Thoracic aorta (tissue), 2 donors: ENCODE results near the gene SERPINA10. TPM values are rescaled to one million over a fixed set of nuclear protein-coding genes. Genes with fewer than 3 reads are reported as not detected.

Experiments used
- ATAC-seq: fragments of 150-250 bp; one replicate; pipeline ENCODE4 v1.8.0; 2017; ENCODE audit warnings: low read depth; ENCODE audit not compliant: insufficient number of reproducible peaks, low FRiP score
- DNase-seq: peaks from one replicate; pipeline ENCODE4 v3.0.0-alpha.2; 2020; ENCODE audit warnings: low spot score
- H3K27ac ChIP-seq, 2 donors: fragments of 200-600 bp; sonication (generic); 1 replicate in 1 of 2; 2 replicates in 1 of 2; pipeline ENCODE4 v1.5.1; 2016; ENCODE audit warnings: mild to moderate bottlenecking in 2 of 2, moderate library complexity in 2 of 2
- H3K27me3 ChIP-seq: fragments of 200-600 bp; sonication (generic); replicated peaks from 2 replicates; pipeline ENCODE4 v1.6.0; 2016; ENCODE audit warnings: mild to moderate bottlenecking; ENCODE audit not compliant: insufficient read depth
- H3K36me3 ChIP-seq: fragments of 200-600 bp; sonication (generic); one replicate; pipeline ENCODE4 v1.5.1; 2016
- H3K4me1 ChIP-seq, 2 donors: fragments of 200-600 bp; sonication (generic); 1 replicate in 1 of 2; 2 replicates in 1 of 2; pipeline versions ENCODE4 v1.5.1 to v1.6.0; 2016; ENCODE audit warnings: low read depth in 2 of 2, mild to moderate bottlenecking in 1 of 2; ENCODE audit not compliant: control insufficient read depth in 1 of 2
- H3K4me3 ChIP-seq: fragments of 200-600 bp; sonication (generic); 2 replicates; pipeline ENCODE4 v1.5.1; 2016; ENCODE audit warnings: mild to moderate bottlenecking
- H3K9me3 ChIP-seq: fragments of 200-600 bp; sonication (generic); 2 replicates; pipeline ENCODE4 v1.5.1; 2016
- CTCF ChIP-seq: fragments of 200-600 bp; sonication (generic); IDR thresholded peaks from one replicate; pipeline ENCODE4 v1.5.1; 2019; ENCODE audit warnings: antibody characterized with exemption
- total RNA-seq, 2 donors: library from RNA; depleted of rRNA; stranded (reverse); fragments of >200 nt; gene quantifications; one replicate each; pipeline versions ENCODE4 v1.1.0 to v1.2.3, GENCODE V29; 2016

Gene SERPINA10
- total RNA-seq, 2 donors from 2014 or later, result 0.28 TPM; not detected in 1

GRCh38 chr14:94295360-94296180 is 2.5 kb upstream of the SERPINA10 start:
- DNase-seq (no peak), ATAC-seq (no peak)
- Histone ChIP-seq H3K27ac (no peak overlapping the region), H3K9me3 (no peaks in the 10 kb centered on the region), H3K4me3 (no peak overlapping the region), H3K4me1 (no peaks in the 10 kb centered on the region), H3K36me3 (no peaks in the 10 kb centered on the region), H3K27me3 (no peaks in the 10 kb centered on the region)
- TF ChIP-seq CTCF, result no peak

GRCh38 chr14:94293578-94293924 is 483 bp upstream of the SERPINA10 start:
- H3K27ac ChIP-seq, result no peak overlapping the region
- no peaks in the 10 kb centered on the region for H3K4me1 ChIP-seq
- no peaks in the 10 kb centered on the region for H3K9me3 ChIP-seq
- TF ChIP-seq CTCF, result no peak
- H3K36me3 ChIP-seq, result no peaks in the 10 kb centered on the region
- H3K4me3 ChIP-seq, result no peak overlapping the region
- no peaks in the 10 kb centered on the region for H3K27me3 ChIP-seq
- ATAC-seq (no peak), DNase-seq (no peak)

- H3K4me1 ChIP-seq, result no peaks in the 10 kb centered on the region
- H3K27me3 ChIP-seq, result no peaks in the 10 kb centered on the region
- H3K36me3 ChIP-seq, result no peaks in the 10 kb centered on the region
- no peak for TF ChIP-seq CTCF
- DNase-seq, result no peak
- ATAC-seq, result no peak
- no peak overlapping the region for H3K27ac ChIP-seq
- no peak overlapping the region for H3K4me3 ChIP-seq
- no peaks in the 10 kb centered on the region for H3K9me3 ChIP-seq
These were observed 569 bp downstream of the SERPINA10 start for GRCh38 chr14:94292526-94292871.

- no peak for DNase-seq
- H3K27me3 ChIP-seq, result no peaks in the 10 kb centered on the region
- no peaks in the 10 kb centered on the region for H3K4me1 ChIP-seq
- no peak overlapping the region for H3K4me3 ChIP-seq
- H3K27ac ChIP-seq, result no peak overlapping the region
- H3K9me3 ChIP-seq, result no peaks in the 10 kb centered on the region
- H3K36me3 ChIP-seq, result no peaks in the 10 kb centered on the region
- TF ChIP-seq CTCF, result no peak
- no peak for ATAC-seq
These were observed 1.1 kb downstream of the SERPINA10 start for GRCh38 chr14:94291906-94292525.

GRCh38 chr14:94291159-94291905 is 1.7 kb downstream of the SERPINA10 start:
- Histone ChIP-seq H3K4me1 (no peaks in the 10 kb centered on the region), H3K27me3 (no peaks in the 10 kb centered on the region), H3K4me3 (no peak overlapping the region), H3K36me3 (no peaks in the 10 kb centered on the region), H3K9me3 (no peaks in the 10 kb centered on the region), H3K27ac (no peak overlapping the region)
- no peak for TF ChIP-seq CTCF
- ATAC-seq (no peak), DNase-seq (no peak)
